C4-2B (cell line): ENCODE data around the gene OR52A1.
"Not testable (repeated sequence)": the region's sequence is repeated elsewhere in the genome, so short reads cannot be mapped to it uniquely, and the experiment has no call there.

Experiments
- H3K27ac ChIP-seq: fragments of 450-650 bp; 2 replicates; pipeline ENCODE4 v1.5.1; 2017
- CTCF ChIP-seq: fragments of 450-650 bp; conservative IDR thresholded peaks from 2 replicates; pipeline ENCODE4 v1.5.1; 2017; ENCODE audit warnings: mild to moderate bottlenecking
- ZFX ChIP-seq: fragments of 450-650 bp; IDR thresholded peaks from 2 replicates; pipeline ENCODE4 v1.6.1; 2017

Gene OR52A1

DNA sequence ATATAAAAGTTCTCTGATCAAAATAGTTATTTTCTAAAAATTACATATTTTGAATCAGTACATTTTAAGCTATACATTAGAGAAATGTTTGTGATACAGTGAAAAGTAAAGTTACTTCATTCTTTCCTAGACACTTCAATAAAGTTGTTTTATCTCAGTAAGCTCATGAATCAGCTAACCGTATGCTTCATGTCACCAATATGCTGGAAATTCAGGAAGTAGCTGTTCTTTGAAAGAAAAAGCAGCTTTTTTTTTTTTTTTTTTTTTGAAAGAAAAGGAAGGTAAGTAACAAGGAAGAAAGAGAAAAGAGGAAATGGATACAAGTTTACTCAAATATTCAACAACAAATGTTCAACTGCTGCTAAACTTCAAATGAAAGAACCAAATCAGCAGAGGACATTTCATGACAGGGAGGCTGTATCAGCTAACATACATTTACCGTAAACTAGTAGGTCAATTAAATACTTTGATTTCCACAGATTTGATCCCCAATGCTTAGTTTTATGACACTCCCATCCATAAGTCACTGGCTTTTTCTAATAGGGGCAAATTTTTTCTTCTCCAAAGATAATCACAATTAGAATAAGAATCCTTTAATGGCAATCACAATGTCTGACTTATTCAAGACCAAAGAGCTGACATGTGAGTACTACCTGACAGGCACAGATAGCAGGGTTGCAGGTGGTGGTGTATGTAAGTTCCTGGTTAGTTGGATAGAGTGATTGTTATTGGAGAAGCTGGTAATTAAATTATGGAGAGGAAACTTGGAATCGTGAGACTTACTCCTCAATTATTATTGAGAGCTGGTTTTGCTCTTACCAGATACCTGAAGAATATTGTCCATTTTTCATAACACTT lies 754 bp downstream of the OR52A1 start:
- TF ChIP-seq ZFX, result no peak
- H3K27ac ChIP-seq, result no peak overlapping the region

GRCh38 chr11:5151713-5152153 lies 2.8 kb downstream of the OR52A1 start:
- no peak for TF ChIP-seq ZFX
- TF ChIP-seq CTCF, result no peak
- H3K27ac ChIP-seq, result no peak overlapping the region

- H3K27ac ChIP-seq, result not testable (repeated sequence)
Measured at GRCh38 chr11:5144206-5144605, 10.4 kb downstream of the OR52A1 start.

DNA sequence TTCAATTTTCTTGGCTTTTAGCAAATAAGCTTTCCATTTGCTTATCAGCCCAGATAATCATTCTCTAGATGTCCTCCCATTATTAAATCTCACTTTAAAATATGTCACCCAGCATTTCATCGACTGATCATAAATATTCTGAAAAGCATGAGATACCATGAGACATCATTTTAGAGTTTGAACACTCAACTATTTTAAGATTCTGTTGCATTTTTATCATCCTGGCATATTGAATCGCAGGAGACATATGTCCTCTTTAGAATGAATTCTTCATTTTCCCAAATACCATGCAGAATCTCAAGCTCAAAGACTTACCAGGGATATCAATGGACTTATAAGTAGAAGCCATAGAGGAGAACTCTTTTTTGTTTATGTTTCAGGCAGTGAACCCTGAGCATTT lies 16.6 kb downstream of the OR52A1 start, which contains the start of gene OR52A5:
OR52A5 (minus strand) TSS at position 361 of the 400 bp plus-strand sequence. CDS start 5,714 bp downstream, outside the sequence.
- H3K27ac ChIP-seq, result no peak within 1 kb of the TSS
- no peak for TF ChIP-seq CTCF
- TF ChIP-seq ZFX, result no peak

DNA sequence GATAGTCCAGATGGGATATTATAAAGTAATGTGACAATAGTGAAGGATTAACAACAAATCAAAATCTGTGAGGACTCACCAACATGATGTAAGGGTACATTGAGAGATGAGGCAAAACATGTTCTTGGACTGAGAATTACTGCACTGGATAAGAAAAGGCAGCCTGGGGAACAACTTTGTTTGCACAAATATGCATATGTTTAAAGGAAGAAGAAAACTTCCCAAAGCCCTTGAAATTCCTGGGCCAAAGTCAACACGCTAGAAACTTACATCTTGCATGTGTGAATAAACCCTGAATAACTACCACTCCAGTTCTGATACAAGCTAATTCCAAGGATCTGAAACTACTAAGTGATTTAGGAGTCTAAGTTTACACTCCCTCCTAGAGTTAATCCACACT lies 17.5 kb downstream of the OR52A1 start:
- TF ChIP-seq CTCF, result no peak
- no peak overlapping the region for H3K27ac ChIP-seq

DNA sequence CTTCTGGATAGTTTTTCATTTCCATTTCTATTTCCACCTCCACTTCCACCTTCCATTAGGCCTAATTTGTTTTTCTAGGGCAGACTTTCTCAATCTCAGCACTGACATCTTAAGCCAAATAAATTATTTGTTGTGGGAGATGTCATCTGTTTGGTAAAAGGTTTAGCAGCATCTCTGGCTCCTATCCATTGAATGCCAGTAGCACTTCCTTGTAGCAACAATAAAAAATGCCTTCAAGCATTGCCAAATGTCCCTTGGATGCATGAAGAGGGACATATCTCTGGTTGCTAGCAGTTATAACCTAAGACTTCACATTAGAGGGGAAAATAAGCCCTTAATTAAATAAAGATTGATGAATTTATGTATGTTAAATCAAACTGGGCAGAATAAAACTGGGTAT lies 18.3 kb downstream of the OR52A1 start:
- TF ChIP-seq CTCF (no peak), ZFX (no peak)
- H3K27ac ChIP-seq, result no peak overlapping the region

- H3K27ac ChIP-seq, result no peak overlapping the region
- no peak for TF ChIP-seq CTCF
- TF ChIP-seq ZFX, result no peak
Measured at GRCh38 chr11:5131584-5132335, 22.8 kb downstream of the OR52A1 start.

DNA sequence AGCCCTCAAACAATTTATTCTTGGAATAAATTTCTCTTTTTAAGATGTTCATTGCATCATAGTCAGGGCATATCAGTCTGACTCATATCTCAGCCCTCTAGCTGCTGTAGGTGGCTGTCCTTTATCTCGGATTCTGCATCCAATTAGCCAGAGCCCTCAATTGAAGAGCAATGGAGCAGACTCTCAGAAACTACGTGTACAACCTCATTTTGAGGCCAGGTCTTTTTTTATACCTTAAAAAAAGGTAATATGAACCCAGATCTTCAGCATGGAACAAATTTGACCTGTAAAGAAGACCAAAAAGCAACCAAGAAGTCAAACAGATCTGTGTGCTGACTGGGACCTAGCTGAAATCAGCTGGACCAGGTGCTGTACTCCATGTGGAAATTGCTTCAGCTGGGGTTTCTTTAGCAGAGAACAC lies 25.1 kb downstream of the OR52A1 start:
- no peak for TF ChIP-seq ZFX
- no peak for TF ChIP-seq CTCF
- H3K27ac ChIP-seq, result no peak overlapping the region
